ENCODE measurements around the gene TMEM43.

The TMEM43 gene

DNA sequence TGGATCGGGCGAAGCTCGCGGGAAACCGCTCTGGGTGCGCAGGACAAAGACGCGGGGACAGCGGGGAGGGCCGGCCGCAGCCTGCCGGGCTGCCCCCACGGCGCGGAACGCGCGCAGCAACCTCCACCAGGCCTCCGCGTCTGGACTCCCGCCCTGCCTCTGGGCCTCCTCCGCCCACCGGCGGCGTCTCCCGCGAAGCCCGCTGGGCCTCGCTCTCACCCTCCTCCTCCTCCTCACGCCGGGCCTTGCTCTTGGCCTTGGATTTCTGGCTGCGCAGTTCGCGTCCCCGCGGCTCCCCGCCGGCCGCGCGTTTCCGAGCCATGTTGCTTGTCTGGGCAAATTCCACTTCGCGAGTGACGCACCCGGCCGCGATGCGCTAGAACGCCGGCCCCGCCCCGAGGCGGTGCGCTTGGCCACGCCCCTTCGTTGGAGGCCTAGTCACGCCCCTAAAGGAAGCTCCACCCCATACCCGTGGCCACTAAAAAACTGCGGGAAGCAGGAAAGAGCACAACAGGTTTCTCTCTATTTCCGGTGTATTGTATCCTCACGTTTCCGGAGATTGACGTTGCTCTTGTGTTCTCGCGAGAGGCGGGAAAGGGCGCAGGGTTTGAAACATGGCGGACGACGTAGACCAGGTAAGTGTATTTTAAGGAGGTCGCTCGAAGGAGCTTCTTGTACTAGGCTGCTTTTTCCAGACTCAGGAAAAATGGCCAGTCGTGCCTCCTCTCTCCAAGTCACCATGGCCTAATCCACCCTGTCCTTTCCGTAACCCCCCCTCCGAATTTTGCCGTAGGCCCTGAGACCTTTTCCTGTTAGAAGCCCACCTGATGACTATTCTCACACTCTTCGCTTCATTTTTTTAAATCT is 53.6 kb downstream of the TMEM43 start, which contains the start of the genes LSM3 and XPC:
LSM3 (plus strand) TSS at position 571 of the 867 bp plus-strand sequence; CDS start at position 615, 44 bp downstream.
XPC (minus strand) TSS at position 355 of the 867 bp plus-strand sequence; CDS start at position 322, 33 bp downstream.
- peak; percentile 95 for DNase-seq (ENCODE audit: low read depth)

DNA sequence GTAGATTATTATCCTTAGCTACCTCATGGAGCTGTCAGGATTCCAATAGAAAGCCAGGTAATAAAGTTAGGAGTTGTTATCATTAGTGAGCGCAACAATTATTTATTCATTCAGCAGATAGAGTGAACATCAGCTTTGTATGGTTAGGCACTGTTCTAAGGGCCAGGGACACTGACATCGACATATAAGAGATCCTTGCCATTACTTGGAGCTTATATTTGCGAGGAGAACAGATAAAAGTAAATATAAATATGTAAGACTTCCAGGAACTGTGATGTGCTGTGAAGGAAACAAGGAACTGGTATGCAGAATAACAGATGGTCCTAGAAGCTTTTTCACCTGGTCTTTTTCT is 54.2 kb downstream of the TMEM43 start:
- no peak for DNase-seq (ENCODE audit: low read depth)

DNA sequence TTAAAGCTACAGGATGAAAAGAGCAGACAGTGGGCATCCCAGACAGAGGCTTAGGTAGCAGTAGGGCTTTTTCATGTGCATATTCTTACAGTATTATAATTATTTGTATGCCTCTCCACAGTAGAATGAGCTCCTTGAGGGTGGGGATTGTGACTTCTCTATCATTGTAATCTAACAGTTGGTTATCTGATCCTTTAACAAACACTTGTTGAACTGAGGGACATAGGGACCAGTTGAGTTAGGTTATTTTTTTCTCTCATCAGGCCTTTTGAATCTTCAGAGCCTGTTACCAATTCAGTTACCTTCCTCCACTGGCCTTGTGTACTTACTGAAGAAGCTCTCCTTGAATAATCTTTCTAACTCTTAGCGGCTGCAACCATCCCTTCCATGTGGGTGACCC is 54.9 kb downstream of the TMEM43 start:
- no peak for DNase-seq (ENCODE audit: low read depth)

DNA sequence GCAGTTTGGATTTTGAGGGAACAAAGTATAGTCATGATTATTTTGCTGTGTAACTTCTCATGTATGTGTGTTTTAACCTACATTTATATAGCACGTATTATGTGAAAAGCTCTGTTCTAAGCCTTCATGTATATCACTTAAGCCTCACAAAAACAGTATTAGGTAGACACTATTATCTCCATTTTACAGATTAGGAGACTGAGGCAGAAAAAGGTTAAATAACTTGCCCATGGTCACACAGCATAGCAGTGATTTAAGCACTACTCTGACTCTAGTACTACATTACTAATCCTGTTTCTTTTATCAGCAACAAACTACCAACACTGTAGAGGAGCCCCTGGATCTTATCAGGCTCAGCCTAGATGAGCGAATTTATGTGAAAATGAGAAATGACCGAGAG is 56.4 kb downstream of the TMEM43 start:
- no peak for DNase-seq (ENCODE audit: low read depth)

DNA sequence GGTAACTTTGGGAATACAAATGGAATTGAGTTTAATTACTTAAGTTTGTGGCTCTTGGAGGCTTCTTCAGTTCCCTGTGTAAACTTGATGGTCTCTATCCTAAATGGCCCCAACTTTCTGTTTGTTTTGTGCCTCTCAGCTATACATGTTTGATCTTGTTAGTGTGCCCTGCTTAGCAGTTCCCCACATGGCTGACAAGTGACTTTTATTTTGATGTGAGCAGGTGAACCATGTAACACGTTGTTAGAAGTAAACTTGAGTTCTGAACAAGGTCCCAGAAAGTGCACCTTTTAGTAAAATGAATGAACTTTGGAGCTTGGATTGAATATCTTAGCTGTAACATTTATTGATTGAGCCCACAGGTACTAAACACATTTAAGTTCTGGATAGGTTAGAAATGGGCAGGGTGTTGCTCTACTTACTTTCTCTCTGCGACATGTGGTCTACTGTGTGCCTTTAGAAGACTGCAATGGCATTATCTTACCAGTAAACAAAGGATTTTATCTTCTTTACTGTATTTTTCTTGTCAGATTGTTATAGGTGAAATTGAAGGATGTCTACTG is 58.2 kb downstream of the TMEM43 start:
- no peak for DNase-seq (ENCODE audit: low read depth)

DNA sequence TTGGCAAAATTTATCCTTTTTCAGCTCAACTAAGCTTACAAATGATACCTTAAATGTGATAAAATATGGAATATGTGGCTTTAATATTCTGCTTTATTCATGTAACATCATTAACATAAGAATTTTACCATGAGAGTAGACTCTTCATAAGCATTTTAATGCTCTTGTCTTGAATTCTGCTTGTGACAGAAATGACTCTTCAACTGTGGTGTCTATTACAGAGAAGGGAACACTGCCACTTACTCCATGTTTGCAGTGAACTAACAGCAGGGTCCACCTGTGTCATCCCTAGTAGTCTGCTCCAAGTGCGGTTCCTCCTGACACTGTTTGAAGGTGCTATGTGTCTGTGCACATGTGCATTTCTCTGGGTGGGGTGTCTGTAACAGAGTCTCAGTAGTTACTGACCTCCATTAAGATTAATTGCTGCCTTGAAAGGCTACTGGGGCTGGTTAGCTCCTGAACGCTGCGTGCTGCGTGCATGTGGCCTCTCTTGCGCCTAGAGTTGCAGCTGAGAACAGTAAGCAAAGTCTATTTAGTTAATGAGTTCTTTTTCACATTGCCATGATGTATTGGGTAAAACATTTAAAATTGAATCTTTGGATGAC is 62.1 kb downstream of the TMEM43 start:
- no peak for DNase-seq (ENCODE audit: low read depth)

DNA sequence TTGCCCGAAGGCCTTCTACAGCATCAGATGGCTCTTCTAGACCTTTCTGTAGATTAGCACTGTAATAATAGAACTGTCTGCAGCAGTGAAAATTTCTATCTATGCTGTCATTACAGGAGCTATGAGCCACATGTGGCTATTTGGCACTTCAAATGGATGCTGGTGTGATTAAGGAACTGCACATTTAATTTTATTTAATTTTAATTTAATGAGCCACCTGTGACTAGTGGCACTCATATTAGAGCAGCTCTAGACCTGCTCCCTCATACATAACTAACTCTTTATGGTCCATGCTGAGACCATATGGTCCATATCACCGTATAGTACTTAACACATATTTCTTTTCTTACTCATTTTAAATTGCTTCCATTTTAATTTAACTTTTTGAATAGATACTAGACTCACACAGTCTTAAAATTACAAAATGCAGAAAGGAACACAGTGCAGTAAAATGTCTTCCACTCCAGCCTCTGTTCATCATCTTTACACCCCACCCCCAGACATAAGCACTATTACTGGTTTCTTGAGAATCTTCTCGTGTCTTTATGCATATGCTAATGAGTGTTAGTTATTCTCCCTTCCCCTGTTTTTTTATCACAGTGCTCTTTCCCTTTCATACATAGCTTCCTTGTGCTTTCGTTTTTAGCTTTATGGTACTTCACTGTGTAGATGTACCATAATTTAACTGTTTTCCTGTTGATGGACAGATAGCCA is 63.3 kb downstream of the TMEM43 start:
- no peak for DNase-seq (ENCODE audit: low read depth)

All from stimulated activated CD4-positive, alpha-beta T cell treated with anti-CD3 and anti-CD28 coated beads, Interleukin-2, amount 100 ng/mL, for 4 hours (primary cell).